ENCODE data around the gene KBTBD13.

The KBTBD13 gene

GRCh38 chr15:65076486-65077290 is at the start of gene KBTBD13:
TSS of gene KBTBD13 (plus strand) at chr15:65076746. CDS start at chr15:65076816, 70 bp downstream.
- TF ChIP-seq CTCF (IDR thresholded peaks at IDR 0.05; ENCODE audit: low read depth, low read length) = no peak
- no peak for DNase-seq (ENCODE audit: extremely low read depth, low read depth)

- no peak for DNase-seq (ENCODE audit: extremely low read depth, low read depth)
- no peak for TF ChIP-seq CTCF (IDR thresholded peaks at IDR 0.05; ENCODE audit: low read depth, low read length)
Measured at GRCh38 chr15:65026756-65027155, 49.8 kb upstream of the KBTBD13 start.

GRCh38 chr15:65027593-65027992 is 49.0 kb upstream of the KBTBD13 start:
- DNase-seq (ENCODE audit: extremely low read depth, low read depth) = no peak
- no peak for TF ChIP-seq CTCF (IDR thresholded peaks at IDR 0.05; ENCODE audit: low read depth, low read length)

GRCh38 chr15:65028338-65028737 is 48.2 kb upstream of the KBTBD13 start:
- TF ChIP-seq CTCF (IDR thresholded peaks at IDR 0.05; ENCODE audit: low read depth, low read length) = no peak
- DNase-seq (ENCODE audit: extremely low read depth, low read depth) = no peak

- no peak; the same call in 1 of the 2 replicates for TF ChIP-seq CTCF (IDR thresholded peaks at IDR 0.05; ENCODE audit: low read depth, low read length)
- no peak for DNase-seq (ENCODE audit: extremely low read depth, low read depth)
Measured at GRCh38 chr15:65028921-65029735, 47.4 kb upstream of the KBTBD13 start, which contains the start of gene MTFMT. TSS of gene MTFMT (minus strand) at chr15:65029639. CDS start at chr15:65029613, 26 bp downstream.

GRCh38 chr15:65029736-65030208 is 46.8 kb upstream of the KBTBD13 start:
- DNase-seq (ENCODE audit: extremely low read depth, low read depth) = no peak
- no peak for TF ChIP-seq CTCF (IDR thresholded peaks at IDR 0.05; ENCODE audit: low read depth, low read length)

All from AG09319 (cell line).